Fibroblast of mammary gland (primary cell): Measurements from ENCODE around the gene EMID1.

Source experiments
- DNase-seq: peaks from one replicate; pipeline ENCODE4 v3.0.0-alpha.2; 2010; ENCODE audit warnings: low read depth
- H3K4me3 ChIP-seq: 2 replicates; pipeline ENCODE4 v1.5.1; 2011; ENCODE audit warnings: low read depth, mild to moderate bottlenecking, low read length, moderate library complexity; ENCODE audit not compliant: control insufficient read depth
- CTCF ChIP-seq: conservative IDR thresholded peaks from 2 replicates; pipeline ENCODE4 v1.5.1; 2011; ENCODE audit warnings: low read depth, low read length, inconsistent platforms; ENCODE audit not compliant: control insufficient read depth, insufficient read depth

EMID1 gene

DNA sequence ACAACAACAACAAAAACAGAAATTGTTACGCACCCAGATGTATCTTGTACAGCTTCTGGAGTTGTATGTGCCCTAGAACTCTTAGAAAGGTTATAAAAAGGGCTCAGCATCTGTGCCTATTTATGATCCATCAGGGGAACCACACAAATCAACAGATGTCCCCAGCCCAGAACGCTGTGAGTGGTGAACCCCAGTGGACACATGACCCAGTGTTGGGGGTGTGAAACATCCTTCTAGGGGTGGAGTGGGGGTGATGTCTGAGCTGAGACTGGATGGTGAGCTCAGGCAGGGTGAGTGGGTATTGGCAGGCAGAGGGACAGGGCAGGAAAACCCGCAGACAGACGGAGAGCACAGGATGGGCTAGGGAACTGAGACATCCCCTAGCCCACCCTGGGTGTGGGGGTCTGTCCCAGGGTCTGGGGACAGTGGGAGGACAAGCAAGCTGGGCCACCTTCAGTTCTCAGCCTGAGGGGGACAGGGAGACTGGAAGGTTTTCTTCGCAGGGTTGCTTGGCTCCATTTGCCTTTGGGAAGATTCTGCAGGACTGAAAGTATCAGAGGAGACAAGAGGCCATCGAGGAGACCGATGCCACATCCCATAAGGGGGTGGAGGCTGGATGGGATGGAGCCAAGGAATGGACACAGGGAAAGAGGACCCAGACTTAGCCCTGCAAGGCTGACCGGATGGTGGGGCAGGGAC, 5.8 kb upstream of the EMID1 start:
- TF ChIP-seq CTCF, result no peak
- no peak for DNase-seq
- no peak overlapping the region for H3K4me3 ChIP-seq

- no peak for DNase-seq
- no peak overlapping the region for H3K4me3 ChIP-seq
- no peak for TF ChIP-seq CTCF
These were observed 4.8 kb upstream of the EMID1 start for GRCh38 chr22:29200901-29201300.

DNA sequence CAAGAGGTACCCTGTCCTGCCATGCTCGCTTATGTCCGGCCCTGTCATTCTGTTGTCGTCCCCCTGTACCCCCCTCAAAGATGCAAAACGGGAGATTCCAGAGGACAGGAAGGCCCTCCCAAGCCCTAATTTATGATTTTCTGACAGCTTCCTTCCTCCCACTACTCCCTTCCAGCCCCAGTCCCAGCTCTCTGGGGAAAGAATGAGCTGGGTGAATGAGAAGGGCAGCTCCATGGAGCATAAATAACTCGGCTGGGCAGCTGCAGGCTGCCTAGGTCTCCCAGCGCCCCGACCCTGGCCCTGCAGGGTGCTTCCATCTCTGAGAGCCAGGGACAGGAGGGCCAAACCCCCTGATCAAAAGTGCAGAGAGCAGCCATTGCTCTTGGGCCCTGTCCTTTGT, 3.9 kb upstream of the EMID1 start:
- DNase-seq, result no peak
- H3K4me3 ChIP-seq, result no peak overlapping the region
- no peak for TF ChIP-seq CTCF

GRCh38 chr22:29202212-29203192, 3.2 kb upstream of the EMID1 start:
- DNase-seq, result peak; percentile 5
- H3K4me3 ChIP-seq, result no peak overlapping the region

DNA sequence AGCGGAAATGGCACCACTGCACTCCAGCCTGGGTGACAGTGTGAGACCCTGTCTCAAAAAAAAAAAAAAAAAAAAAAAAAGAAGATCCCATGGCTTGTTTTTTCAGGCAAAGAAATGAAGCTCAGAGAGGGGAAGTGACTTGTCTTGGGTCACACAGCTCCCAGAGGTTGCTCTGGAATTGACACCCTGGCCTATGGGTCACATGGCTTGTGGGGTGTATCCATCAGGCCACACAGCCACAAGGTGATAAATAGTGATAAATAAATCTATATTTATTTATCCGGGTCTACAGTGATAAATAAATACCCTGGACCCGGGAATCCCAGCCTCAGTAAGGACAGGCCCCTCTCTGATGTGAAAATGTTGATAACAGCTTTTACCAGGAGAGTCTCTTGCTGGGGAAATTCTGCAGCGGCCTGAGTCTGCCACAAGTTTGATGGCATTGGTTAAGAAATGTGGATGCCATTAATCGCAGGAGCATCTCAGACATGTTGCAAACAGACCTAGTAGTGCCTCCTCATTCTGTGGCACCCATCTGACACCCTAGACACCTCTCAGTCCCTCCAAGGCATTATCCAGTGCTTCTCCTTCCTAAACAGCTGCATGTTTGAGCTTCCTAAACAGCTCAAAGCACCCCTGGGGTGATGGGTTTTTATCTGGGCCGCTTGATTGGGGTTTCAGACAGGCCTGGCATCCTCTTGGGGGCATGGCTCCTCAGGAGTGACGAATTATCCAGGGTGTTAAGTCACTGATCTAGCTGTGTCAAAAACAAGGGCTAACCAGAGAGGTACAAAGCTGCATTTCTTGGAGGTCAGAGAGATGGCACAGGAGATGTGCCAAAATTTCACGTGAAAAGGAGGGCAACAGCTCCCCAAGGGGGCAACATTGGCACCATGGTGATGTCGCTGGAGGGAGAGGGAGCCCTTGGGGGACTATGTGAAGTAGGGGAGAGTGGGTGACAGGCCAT, 1.9 kb upstream of the EMID1 start:
- no peak for TF ChIP-seq CTCF
- H3K4me3 ChIP-seq, result no peak overlapping the region
- DNase-seq, result no peak

More at GRCh38 chr22:29202212-29203192, 3.2 kb upstream of the EMID1 start:
- peak; percentile 9 for TF ChIP-seq CTCF
